KMS-11 (cell line): Measurements from ENCODE around the gene BTG1.
"Not testable (repeated sequence)": the region's sequence is repeated elsewhere in the genome, so short reads cannot be mapped to it uniquely, and the experiment has no call there.

ENCODE experiments used
- H2AFZ ChIP-seq: fragments of 200-600 bp; sonication (generic); 2 replicates; pipeline ENCODE4 v1.6.1; 2016; ENCODE audit warnings: antibody characterized with exemption, mixed run types, low read depth
- H3K27ac ChIP-seq: fragments of 200-600 bp; sonication (generic); 2 replicates; pipeline ENCODE4 v1.6.1; 2016; ENCODE audit warnings: mild to moderate bottlenecking, mixed run types
- H3K27me3 ChIP-seq: fragments of 200-600 bp; sonication (generic); 2 replicates; pipeline ENCODE4 v1.6.1; 2017; ENCODE audit warnings: mild to moderate bottlenecking, low read depth, mixed run types, moderate library complexity; ENCODE audit not compliant: insufficient read depth
- H3K36me3 ChIP-seq: fragments of 200-600 bp; sonication (generic); 2 replicates; pipeline ENCODE4 v1.6.1; 2017; ENCODE audit warnings: mild to moderate bottlenecking, mixed run types; ENCODE audit not compliant: insufficient read depth
- H3K4me1 ChIP-seq: fragments of 200-600 bp; sonication (generic); 2 replicates; pipeline ENCODE4 v1.6.1; 2016; ENCODE audit warnings: mild to moderate bottlenecking, low read depth, mixed run types; ENCODE audit not compliant: poor library complexity, severe bottlenecking
- H3K4me2 ChIP-seq: fragments of 200-600 bp; sonication (generic); 2 replicates; pipeline ENCODE4 v1.7.0; 2016; ENCODE audit warnings: mild to moderate bottlenecking, mixed run types
- H3K4me3 ChIP-seq: fragments of 200-600 bp; sonication (generic); IDR thresholded peaks from 2 replicates; pipeline ENCODE4 v1.6.1; 2017; ENCODE audit warnings: low read depth, low read length, mixed read lengths; ENCODE audit not compliant: insufficient read depth
- H3K79me2 ChIP-seq: fragments of 200-600 bp; sonication (generic); 2 replicates; pipeline ENCODE4 v1.6.1; 2016; ENCODE audit warnings: low read depth, mixed run types; ENCODE audit not compliant: insufficient read depth
- H3K9ac ChIP-seq: fragments of 200-600 bp; sonication (generic); 2 replicates; pipeline ENCODE4 v1.6.1; 2016; ENCODE audit warnings: mild to moderate bottlenecking, mixed run types
- H4K20me1 ChIP-seq: fragments of 200-600 bp; sonication (generic); 2 replicates; pipeline ENCODE4 v1.6.1; 2016; ENCODE audit warnings: mild to moderate bottlenecking, mixed run types; ENCODE audit not compliant: insufficient read depth
- TF ChIP-seq, protein P1 (sequence below): fragments of 200-600 bp; sonication (generic); conservative IDR thresholded peaks from 2 replicates; pipeline ENCODE4 v1.6.1; 2017; ENCODE audit warnings: low read depth, mild to moderate bottlenecking, antibody characterized with exemption, low read length, moderate library complexity, mixed read lengths

Gene BTG1

DNA sequence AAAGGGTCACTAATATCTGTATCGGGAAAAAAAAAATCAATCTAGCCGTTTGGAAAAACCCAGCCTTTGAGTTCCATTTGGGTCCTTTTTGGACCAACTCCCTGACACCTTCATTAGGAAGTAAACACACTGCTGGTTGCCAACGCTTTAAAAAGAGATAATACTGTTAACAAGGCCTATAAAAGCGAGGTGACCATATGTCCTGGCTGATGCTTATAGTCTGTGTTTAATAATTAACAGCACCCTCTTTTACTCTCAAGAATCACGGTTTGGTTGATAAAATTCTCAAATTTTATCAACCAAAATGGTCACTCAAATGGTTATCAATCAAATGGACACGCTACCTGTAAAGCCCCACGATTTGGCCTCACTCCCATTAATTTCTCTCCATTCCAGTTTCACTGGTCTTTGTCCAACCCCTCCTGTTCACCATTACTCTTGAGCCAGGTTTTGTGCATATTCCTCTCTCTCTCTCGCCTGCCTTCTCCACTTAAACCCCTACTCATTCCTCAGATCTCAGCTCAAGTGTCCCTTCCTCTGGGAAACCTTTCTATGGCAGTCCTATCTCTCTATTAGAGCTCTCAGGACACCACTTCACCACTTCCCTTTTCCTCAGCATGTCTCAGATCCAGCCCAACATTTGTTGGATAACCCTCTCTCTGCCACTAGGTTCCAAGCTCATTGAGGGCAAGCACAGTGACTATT, 9.5 kb downstream of the BTG1 start:
- no peak overlapping the region for H2AFZ ChIP-seq
- no peak overlapping the region for H3K9ac ChIP-seq
- H3K79me2 ChIP-seq = peaks cover 18% of the 10 kb centered on the region; the same call in 1 of the 2 replicates
- no peak overlapping the region for H3K27ac ChIP-seq
- TF ChIP-seq, protein P1, sequence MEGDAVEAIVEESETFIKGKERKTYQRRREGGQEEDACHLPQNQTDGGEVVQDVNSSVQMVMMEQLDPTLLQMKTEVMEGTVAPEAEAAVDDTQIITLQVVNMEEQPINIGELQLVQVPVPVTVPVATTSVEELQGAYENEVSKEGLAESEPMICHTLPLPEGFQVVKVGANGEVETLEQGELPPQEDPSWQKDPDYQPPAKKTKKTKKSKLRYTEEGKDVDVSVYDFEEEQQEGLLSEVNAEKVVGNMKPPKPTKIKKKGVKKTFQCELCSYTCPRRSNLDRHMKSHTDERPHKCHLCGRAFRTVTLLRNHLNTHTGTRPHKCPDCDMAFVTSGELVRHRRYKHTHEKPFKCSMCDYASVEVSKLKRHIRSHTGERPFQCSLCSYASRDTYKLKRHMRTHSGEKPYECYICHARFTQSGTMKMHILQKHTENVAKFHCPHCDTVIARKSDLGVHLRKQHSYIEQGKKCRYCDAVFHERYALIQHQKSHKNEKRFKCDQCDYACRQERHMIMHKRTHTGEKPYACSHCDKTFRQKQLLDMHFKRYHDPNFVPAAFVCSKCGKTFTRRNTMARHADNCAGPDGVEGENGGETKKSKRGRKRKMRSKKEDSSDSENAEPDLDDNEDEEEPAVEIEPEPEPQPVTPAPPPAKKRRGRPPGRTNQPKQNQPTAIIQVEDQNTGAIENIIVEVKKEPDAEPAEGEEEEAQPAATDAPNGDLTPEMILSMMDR = no peak
- H4K20me1 ChIP-seq = no peaks in the 10 kb centered on the region
- H3K27me3 ChIP-seq = no peaks in the 10 kb centered on the region
- H3K4me2 ChIP-seq = no peak overlapping the region
- H3K36me3 ChIP-seq = no peaks in the 10 kb centered on the region
- peaks cover 60% of the 10 kb centered on the region for H3K4me1 ChIP-seq
- H3K4me3 ChIP-seq = no peak overlapping the region

DNA sequence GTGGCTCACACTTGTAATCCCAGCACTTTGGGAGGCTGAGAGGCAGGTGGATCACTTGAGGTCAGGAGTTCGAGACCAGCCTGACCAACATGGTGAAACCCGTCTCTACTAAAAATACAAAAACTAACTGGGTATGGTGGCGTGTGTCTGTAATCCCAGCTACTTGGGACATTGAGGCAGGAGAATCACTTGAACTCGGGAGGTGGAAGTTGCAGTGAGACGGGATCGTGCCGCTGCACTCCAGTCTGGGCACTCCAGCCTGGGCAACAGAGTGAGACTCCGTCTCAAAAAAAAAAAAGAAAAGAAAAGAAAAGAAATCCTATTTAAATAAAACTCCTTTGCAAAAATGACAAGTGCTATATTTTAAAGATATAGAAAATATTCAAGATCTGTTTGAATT, 10.1 kb downstream of the BTG1 start:
- H2AFZ ChIP-seq, H3K4me2 ChIP-seq, H3K36me3 ChIP-seq, H3K27ac ChIP-seq, H3K27me3 ChIP-seq, H3K4me3 ChIP-seq, H3K9ac ChIP-seq, H4K20me1 ChIP-seq: not testable (repeated sequence)
- peaks cover 13% of the 10 kb centered on the region; the same call in 1 of the 2 replicates for H3K79me2 ChIP-seq
- H3K4me1 ChIP-seq = peaks cover 54% of the 10 kb centered on the region

DNA sequence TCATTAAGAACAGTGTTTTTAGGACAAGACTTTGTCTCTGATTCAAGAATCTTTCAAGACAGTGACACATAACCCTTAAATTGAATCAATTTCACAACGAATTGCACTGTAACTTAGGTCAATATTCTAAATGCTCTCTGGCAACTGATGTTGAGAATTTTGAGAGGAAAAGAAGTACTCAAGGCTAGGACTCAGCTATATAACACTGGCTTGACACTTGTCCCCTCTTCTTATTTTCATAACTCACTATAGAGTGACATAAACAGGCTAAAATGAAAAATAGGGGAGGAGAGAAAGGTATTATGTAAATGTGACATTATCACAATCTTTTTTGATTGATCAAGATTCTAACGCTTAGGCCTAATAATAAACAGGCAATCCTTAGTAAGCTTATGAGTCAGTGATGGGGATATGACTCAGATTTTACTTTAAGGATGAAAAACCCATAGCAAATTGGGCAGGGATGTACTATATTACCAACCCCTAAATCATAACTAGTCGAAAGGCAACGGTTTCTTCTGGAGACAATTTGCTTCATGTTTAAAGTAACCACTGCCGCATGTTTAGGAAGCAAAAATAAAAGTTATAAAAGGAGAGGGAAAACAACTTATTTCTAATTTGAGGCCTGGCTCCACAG, 10.9 kb downstream of the BTG1 start:
- no peaks in the 10 kb centered on the region for H4K20me1 ChIP-seq
- H3K9ac ChIP-seq = no peak overlapping the region
- no peaks in the 10 kb centered on the region for H3K36me3 ChIP-seq
- H3K79me2 ChIP-seq = peaks cover 13% of the 10 kb centered on the region; the same call in 1 of the 2 replicates
- no peak overlapping the region for H3K27ac ChIP-seq
- H3K4me2 ChIP-seq = no peak overlapping the region
- peaks cover 46% of the 10 kb centered on the region for H3K4me1 ChIP-seq
- H3K27me3 ChIP-seq = no peaks in the 10 kb centered on the region
- TF ChIP-seq, protein P1 = no peak
- no peak overlapping the region for H2AFZ ChIP-seq
- H3K4me3 ChIP-seq = no peak overlapping the region

DNA sequence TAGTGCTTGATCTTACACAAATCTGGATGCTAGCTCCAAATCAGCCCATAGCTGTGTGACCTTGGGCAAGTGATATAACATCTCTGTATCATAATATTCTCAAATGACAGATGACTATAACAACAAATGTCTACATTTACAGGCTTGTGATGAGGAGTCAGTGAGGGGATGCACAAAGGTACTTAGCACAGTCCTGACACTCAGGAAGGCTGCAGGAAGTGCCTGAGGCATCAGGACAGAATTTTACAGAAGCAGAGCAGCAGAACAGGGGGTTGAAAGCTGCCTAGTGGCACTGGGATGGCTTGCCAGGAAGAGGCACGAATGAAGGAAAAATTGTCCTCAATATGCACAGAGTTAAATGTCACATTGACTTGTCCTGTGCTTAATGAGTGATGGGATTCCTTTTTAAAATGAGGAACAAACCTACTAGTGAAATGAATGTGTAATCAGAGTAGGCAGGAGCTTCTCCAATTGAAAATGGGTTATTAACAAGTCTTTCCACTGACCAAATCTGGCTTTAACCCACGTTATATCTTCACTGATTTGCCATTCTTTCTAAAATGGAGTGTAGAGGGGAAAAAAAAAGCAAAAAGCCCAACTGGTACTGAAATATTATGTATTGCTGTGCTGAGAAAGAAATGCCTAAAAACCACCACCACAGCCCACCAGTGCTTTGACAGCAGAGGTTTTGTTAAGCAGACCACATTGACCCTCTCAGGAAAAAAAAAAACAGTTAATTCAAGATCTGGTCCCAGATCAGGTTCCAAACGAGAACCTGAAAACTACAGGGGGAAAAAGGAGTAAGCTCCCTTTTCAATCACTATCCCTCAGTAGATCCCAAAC, 11.6 kb downstream of the BTG1 start:
- H3K79me2 ChIP-seq = peaks cover 13% of the 10 kb centered on the region; the same call in 1 of the 2 replicates
- H3K27ac ChIP-seq = no peak overlapping the region
- H2AFZ ChIP-seq = no peak overlapping the region
- no peak overlapping the region for H3K4me3 ChIP-seq
- TF ChIP-seq, protein P1 = no peak
- H3K36me3 ChIP-seq = no peaks in the 10 kb centered on the region
- no peaks in the 10 kb centered on the region for H3K27me3 ChIP-seq
- H4K20me1 ChIP-seq = no peaks in the 10 kb centered on the region
- no peak overlapping the region for H3K9ac ChIP-seq
- peaks cover 42% of the 10 kb centered on the region for H3K4me1 ChIP-seq
- no peak overlapping the region for H3K4me2 ChIP-seq
